ENCODE measurements around the gene CAMLG.
"Not testable (repeated sequence)": the region's sequence is repeated elsewhere in the genome, so short reads cannot be mapped to it uniquely, and the experiment has no call there.

GRCh38 chr5:134690144-134690543, 48.2 kb upstream of the CAMLG start:
- TF ChIP-seq POLR2A (IDR thresholded peaks at IDR 0.05; ENCODE audit: insufficient read depth in 1 of 2, low read depth in 2 of 2, low read length in 2 of 2); ZNF501 (CRISPR knock-in tag; IDR thresholded peaks at IDR 0.05); JUN (CRISPR knock-in tag; IDR thresholded peaks at IDR 0.05); SMC3 (IDR thresholded peaks at IDR 0.05; ENCODE audit: low read length); CHCHD3 (CRISPR knock-in tag; IDR thresholded peaks at IDR 0.05); SRSF9 (IDR thresholded peaks at IDR 0.05; ENCODE audit: borderline replicate concordance, insufficient read depth, low read depth, low read length, poor library complexity, severe bottlenecking): not testable (repeated sequence)
